Embryonic facial prominence (tissue), 1 donor: ENCODE results near the gene RASGRF2.

ENCODE experiments used
- DNase-seq: peaks from one replicate; pipeline ENCODE4 v3.0.0-alpha.2; 2016; ENCODE audit errors: extremely low spot score

The RASGRF2 gene

DNA sequence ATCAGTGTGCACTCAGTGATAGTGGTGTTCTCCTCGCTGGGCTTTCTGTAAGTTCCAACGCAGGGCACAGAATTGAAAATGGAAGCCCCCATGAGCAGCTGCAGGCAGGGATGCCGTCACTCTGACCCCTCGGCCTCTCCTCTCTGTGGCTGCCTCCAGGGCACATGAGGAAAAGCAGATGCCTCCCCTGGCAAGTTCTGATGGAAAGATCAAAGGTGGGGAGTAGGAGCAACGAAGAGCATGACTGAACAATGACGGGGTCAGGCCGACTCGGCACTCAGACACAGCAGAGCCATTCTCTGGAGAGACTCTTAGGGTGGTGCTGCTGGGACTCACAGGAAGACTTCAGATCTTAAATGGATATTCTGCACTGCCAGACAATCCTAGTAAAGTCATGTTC, 207.4 kb downstream of the RASGRF2 start:
- no peak for DNase-seq

DNA sequence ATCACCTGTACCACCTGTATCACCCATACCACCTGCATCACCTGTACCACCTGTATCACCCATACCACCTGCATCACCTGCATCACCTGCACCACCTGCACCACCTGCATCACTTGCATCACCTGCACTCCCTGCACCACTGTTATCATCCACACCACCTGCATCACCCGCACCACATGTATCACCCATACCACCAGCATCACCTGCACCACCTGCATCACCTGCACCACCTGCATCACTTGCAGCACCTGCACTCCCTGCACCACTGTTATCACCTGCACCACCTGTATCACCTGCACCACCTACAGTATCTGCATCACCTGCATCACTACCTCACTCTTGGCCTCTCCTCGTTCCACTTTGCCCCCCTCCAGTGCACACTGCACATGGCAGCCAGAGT, 209.8 kb downstream of the RASGRF2 start:
- DNase-seq, result no peak

- DNase-seq, result no peak
Measured at GRCh38 chr5:81171769-81172168, 211.6 kb downstream of the RASGRF2 start.

DNA sequence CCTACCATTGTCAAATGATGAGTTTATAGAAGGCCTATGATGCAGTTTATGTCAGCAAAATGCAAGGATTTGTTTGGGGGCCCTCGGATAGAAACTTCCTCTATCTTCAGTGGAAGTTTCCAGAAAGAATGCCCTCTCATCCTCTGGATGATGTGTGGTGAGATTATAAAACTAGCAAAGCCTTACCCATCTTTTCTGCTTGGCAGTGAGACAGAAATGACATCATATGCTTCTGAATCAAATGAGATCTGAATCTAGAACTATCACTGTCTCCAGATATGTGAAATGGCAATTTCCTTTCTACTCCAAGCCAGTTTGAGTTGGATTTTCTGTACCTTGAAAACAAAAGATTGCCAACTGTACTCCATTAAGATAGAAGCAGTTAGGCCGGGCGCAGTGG, 212.5 kb downstream of the RASGRF2 start:
- DNase-seq, result no peak

DNA sequence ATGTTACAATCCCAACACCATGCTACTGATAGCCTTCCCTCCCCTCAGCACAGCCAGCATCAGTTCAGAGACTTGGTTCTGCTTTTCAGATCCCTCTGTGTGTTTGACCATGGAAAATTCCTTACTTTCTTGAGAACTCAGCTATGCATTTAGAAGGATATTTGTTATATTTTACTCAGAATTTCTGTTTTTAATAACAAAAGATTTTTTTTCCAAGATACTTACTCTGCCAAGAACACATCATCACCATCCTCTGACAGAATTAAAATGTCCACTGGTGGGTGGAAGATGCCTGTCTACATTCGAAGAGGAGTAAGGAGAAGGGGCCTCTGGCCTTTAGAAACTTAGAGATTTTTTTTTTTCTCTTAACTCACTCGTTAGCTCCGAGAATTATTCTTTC, 216.9 kb downstream of the RASGRF2 start:
- DNase-seq, result no peak

DNA sequence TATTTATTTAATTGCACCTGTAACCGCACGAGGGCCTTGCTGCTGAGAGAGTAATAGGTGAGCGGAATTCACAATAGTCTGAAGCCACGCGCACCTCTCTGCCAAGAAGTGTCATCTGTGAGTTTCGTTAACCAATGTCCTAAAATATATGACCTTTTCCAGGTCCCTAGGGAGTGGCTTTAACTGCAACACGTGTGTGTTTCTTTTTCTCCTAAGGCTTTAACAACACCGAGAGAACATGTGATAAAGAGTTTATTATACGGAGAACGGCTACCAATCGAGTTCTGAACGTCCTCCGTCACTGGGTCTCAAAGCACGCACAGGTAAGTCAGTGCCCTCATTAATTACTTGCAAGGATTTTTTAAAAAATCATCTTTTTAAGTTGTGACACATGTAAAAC, 219.8 kb downstream of the RASGRF2 start:
- no peak for DNase-seq

- DNase-seq, result no peak
Measured at GRCh38 chr5:81180780-81181460, 220.8 kb downstream of the RASGRF2 start.

GRCh38 chr5:81181576-81182316, 221.6 kb downstream of the RASGRF2 start:
- no peak for DNase-seq

- DNase-seq, result no peak
Measured at GRCh38 chr5:81182396-81183390, 222.5 kb downstream of the RASGRF2 start.

GRCh38 chr5:81183811-81184748, 223.9 kb downstream of the RASGRF2 start:
- DNase-seq, result no peak

DNA sequence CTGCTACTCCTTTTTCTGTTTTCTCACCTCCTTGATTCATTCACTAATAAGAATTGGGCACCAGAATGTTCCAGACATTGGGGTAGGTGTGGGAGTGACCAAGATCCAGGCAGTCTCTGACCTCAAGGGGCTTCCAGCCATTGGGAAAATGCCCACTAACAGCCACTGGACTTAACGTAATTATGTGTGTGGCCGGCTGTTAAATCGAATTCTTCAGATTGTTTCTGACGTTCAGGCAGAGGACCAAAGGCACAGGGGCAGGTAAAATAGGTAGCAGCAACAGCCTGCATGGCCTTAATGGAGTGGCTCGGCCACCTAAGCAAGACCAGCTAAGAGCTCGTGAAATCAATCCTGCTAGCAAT, 224.6 kb downstream of the RASGRF2 start:
- no peak for DNase-seq

GRCh38 chr5:81187885-81188284, 227.7 kb downstream of the RASGRF2 start:
- no peak for DNase-seq

GRCh38 chr5:81188962-81189361, 228.8 kb downstream of the RASGRF2 start:
- DNase-seq, result no peak

DNA sequence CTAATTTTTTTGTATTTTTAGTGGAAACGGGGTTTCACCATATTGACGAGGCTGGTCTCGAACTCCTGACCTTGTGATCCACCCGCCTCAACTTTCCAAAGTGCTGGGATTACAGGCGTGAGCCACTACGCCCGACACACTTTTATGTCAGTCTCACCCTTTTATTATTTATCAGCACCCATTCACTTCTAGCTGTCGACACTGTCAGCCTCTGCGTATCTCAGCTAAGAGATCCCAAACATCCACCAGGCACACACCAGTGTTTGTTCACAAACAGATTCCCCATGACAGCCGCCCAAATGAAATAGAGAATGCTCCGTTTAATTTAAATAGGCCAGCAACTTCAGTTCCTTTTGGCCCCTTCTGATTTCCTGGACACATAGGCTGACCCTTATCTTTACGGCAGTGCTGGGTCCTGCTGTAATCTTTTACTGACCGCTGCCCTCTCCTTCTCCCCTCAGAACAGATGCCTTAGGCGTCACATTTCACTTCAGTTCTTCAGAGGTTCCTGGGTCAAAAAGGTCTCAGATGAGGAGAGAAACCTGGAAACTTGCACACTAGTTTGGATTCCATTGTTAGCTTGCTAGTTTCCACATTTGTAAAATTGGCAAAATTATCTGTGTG, 229.8 kb downstream of the RASGRF2 start:
- DNase-seq, result no peak

DNA sequence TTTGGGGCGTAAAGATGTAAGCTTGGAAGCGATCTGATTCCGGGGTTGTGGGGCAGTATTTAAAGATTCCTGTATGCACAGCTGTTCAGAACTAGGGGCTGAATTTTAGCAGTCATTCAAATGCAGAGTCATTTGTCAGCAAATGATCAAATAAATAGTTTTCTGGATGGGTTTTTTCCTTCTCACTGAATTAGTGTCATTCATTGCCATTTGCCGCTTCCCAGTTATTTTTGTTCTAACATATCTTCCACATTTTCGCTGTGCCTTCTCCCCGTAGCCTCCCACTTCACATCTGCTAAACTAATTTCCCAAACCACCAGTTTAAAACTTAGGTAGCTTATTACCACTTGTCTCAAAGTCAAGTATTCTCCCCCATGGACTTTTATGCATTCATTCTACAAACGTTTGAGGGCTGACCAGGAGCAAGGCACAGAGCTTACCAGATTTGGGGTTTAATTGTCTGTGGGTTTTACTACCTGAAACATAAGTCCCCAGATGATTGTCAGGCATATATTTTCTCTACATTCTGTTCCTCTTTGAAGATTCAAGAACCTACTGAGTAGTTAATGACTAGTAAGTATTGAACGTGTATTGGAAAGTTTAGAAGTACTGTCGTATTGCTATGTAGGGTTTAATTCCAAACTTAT, 231.7 kb downstream of the RASGRF2 start:
- no peak for DNase-seq

DNA sequence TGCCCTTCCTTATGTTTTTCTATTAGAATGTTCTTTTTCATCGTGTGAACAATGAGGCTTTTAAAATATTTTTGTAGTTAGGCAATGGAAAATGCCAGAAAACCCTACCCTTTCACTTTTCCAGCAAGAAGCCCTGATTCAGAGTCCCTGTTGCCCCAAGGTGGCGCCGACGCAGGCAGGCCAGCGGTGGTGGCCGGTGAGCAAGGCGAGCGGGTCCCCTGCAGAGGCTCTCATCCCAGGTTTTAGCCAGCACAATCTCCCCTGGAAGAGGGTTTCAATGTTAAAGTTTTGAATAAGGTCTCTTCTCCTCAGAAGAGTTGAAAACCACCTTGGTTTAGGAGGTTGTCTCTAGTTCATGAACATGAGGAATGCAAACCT, 232.2 kb downstream of the RASGRF2 start:
- DNase-seq, result no peak

DNA sequence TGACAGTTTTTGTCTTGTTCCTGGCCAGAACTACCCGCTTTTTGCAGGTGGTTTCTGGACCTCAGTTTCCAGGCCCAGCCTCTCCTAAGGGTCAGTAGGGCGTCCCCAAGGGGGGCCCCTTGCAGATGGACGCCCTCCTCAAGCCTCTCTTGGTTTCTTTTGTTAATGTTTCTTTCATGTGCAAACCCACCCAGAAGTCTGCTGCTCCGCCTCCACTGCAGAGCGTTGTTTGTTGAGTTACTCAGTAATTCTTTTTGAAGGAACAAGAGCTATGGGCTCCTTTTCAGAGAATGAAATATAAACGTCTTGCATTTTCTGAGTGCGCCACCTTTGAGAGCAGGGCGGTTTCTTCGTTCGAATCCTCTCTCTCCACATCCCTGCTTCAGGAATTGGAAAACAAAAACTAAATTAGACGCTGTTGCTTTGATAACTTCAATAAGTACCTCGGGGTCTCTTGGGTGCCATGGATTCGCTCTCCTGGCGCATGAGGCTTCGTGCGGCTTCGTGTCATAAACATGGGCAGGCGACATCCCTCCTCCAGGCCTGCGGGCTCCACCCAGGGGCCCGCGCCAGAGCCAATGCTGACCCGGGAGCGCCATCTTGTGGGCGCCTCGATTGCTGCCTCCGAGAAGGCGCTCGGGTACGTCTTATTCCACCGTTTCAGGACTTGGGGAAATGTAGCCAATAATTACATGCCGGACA, 234.6 kb downstream of the RASGRF2 start:
- peak; percentile 39 for DNase-seq

DNA sequence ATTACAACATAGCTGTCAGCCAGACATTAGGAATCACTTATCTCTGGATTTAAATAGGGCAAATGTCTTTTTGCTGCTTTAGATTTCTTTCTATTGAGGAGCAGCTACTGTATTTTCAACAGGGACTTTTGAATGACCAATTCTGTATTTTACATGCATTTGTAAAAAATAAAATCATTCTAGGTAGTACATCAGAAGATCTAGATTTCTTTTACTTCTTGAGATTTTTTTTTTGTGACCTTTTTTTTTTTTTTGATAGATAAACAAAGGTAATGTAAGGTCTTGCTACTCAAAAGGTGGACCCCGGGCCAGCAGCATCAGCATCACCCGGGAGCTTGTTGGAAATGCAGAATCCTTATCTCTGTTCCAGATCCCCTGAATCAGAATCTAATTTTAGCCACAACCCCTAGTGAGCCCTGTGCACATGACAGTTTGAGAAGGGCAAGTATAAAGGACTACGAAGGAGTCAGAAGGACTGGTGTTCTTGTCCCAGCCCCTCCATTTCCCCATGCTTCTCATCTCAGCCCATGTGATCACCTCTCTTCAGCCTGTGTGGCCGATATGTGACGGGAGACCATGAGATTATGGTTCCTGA, 235.3 kb downstream of the RASGRF2 start:
- DNase-seq, result no peak

GRCh38 chr5:81202655-81203054, 242.5 kb downstream of the RASGRF2 start:
- DNase-seq, result no peak
